NCI-H345 treated with DMSO at 0.1 percent for 48 hours (cell line): ENCODE measurements around the gene PPP1R3G.

Experiments used
- DNase-seq: peaks from one replicate; lab custom pipeline; 2025; ENCODE audit not compliant: unreplicated experiment; lab: John Stamatoyannopoulos, UW

Gene PPP1R3G

DNA sequence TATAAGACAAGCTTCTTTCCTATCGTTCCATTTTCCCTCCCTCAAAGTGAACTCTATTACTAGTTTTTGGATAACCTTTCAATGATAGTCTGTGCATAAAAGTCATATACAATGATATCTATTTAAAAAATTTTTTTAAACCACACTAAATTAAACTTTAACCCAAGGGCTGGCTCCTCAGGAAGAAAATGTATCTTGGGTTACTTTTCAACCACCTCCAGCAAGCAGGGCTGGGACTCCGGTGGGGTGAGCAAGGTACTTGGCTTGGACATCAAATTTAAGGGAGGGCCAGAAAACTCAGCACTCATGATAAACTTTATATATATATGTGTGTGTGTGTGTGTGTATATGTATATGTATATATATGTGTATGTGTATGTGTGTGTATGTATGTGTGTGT is 13.9 kb upstream of the PPP1R3G start:
- no peak for DNase-seq

DNA sequence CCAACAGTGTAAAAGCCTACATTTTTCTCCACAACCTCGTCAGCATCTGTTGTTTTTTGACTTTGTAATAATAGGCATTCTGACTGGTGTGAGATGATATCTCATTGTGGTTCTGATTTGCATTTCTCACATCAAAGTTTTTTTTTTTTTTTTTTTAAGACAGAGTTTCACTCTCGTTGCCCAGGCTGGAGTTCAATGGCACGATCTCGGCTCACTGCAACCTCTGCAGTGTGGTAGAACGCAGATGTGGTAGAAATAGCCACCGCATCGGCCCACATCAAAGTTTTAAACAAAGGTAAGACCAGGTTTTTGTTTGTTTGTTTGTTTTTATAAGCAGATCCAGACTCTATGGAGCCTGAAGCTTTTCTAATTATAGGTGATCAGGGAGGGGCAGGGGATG is 12.7 kb upstream of the PPP1R3G start:
- DNase-seq: no peak

DNA sequence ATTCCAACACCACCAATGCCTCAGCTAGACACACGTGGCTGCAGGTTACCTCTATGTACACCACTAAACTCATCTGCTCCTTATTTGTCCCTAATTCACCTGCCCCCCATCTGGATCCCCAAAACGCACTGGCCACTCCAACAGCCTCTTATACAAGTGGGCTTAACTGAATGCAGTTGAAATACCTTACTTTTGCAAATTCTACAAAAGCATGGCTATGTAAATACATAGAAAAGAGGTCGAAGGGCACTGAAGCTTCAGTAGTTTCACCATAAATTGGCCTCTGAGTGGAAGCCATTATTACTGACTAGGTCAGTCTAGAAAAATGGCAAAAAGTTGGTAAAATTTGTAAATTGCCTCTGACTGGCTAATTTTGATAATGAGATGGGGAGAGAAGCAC is 11.1 kb upstream of the PPP1R3G start:
- no peak for DNase-seq

DNA sequence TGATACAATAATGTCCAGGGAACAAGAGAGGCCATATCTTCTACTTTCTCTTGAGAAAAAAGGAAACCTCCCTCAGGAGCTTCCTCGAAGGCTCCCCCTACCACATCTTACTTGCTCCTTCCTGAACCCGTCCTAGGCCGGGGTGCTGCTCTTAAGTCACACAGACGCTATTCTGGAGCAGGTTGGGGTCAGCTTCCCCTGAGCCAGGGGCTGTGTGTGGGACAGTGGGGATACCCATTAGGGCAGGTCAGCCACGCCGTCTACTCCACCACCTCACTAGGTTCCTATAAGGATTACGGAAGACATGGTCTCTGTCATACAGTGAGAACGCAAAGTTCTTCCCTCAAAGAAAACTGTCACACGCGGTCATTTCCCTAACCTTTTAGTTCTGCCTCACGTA is 8.2 kb upstream of the PPP1R3G start:
- DNase-seq: no peak

DNA sequence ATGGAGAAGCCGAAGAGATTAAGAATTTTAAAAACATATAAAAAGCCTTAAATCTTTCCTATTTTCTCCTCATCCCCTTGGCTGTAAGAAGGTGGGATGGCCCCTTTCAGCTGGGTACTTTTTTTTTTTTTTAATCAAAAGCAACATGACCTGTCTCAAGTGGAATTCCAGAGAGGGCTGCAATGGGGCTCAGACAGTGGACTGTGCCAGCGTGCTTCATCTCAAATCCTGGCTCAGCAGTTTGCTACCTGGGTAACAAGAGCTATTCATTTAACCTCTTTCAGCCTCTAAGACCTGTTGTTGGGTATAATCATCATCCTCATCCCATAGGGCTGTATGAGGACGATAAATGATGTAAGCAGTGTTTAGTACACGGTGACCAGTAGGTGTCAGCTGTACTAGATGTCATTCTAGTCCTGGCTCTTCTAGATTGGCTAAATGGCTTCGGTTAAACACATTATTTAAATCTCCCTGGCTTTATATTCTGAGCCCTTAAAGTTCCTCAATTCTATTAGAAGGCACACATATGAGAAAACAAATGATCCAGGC is 6.9 kb upstream of the PPP1R3G start:
- no peak for DNase-seq

DNA sequence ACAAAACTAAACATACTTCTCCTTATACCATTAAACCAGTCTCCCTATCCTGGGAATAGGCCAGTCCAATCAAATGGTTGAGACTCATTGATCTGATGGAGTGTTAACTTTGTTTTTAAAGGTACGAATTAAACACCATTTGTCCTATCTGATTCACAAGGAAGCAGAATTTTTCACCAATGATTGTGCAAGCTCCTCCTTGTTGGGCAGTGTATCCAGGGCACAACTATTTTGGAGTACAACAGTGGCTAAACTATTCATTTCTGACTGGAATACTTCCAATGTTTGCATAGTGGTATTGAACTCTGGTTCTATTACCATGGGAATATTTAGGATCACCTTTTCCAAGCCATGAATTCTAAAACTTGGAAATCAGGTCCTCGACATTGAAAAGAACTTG is 5.4 kb upstream of the PPP1R3G start:
- DNase-seq: no peak

DNA sequence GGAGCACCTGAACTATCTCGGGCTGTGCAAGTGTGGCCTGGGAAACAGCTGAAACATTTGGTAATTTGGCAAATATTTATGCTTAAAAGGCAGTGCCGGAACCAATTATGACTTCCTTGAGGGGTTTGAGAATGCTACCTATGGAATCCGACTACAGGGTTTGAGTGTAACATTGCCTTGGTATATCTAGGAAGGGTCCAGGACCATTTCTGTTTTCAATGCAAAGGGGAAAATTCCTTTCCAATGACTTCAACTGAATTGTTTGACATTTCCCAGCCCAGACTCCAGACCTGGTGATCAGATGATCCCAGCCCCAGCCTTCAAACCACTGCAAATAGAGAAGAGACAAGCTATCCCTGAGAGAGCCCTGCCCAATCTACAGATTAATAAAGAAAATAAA is 4.6 kb upstream of the PPP1R3G start:
- no peak for DNase-seq

DNA sequence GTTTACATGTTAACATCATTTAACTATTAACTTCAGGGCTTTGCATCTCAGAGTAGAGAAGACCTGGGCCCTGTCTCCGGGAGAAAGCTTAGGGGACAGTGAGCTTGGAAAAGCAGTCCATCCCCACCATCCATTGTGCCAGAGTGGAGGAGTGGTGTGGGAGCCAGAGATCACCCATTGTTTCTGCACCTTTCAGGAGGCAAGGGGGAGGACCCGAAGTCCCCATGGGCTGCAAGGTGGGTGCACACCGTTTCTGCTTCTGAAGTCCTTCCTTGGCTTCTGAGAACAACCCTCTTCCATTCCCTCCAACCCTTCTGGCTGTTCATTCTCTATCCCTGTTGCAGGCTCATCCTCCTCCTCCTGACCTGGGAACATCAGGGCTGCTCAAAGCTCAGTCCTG is 4.0 kb upstream of the PPP1R3G start:
- DNase-seq: no peak

DNA sequence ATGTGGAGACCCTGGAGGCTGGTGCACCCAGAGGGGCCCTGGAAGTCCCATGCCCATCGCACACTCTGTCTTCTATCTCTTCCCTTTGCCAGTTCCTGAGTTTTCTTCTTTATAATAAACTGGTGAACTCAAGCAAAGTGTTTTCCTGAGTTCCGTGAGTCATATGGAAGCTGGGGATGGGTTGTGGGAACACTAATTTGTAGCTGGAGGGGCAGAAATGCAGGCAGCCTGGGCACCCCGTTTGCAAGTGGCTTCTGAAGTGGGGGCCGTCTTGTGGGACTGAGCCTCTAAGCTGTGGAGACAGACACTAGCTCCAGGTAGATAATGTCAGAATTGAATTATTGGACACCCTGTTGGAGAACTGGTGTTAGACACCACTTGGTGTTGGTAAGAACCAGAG is 3.2 kb upstream of the PPP1R3G start:
- DNase-seq: no peak

DNA sequence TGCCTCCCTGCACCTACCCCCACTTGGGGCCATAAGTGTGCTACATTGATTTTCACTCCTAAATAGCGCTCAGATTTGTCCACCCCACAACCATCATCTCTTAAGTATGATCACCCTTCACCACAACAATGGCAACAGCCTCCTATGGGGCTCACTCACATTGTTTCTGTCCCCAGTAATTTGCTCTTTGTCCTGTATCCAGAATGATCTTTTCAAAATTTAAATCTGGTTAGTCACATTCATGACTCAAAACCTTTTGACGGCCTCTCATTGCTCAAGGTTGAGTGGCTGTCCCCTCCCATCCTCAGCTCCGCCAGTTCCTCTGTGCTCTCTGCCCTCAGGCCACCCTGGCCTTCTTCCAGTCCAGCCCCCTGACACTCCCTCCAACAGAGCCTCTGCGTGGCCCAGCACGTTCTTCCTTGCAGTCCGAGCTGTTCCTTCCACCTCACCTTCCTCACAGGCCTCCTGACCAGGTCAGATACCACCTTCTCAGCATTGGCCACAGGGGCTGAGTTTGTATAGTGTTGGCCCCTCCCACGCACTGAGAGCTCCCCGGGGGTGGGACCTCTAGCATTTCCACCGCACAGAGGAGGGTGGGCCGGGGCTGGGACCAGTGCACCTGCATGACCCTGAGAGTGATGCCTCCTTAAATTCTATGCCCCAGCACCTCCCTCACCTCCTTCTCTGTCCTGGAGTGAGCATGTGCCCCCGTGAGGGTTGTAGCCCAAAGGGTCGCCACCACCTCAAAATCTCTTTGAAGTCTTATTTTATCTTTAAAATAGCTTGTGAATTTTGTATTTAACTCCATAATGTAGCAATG is 2.4 kb upstream of the PPP1R3G start:
- DNase-seq: no peak

DNA sequence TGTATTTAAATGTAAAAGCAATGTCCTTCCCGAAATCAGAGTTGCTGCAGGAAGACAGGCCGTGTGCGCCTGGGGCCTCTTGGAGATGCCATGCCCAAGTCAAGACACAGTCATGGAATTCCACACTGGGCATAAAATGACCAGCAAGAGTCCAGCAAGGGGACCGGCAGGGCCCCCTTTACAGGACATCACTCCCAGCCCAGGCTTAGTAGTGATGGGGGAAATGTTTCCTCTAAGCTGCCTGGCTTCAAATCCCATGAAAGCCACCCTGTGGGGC is 1.9 kb upstream of the PPP1R3G start:
- no peak for DNase-seq

DNA sequence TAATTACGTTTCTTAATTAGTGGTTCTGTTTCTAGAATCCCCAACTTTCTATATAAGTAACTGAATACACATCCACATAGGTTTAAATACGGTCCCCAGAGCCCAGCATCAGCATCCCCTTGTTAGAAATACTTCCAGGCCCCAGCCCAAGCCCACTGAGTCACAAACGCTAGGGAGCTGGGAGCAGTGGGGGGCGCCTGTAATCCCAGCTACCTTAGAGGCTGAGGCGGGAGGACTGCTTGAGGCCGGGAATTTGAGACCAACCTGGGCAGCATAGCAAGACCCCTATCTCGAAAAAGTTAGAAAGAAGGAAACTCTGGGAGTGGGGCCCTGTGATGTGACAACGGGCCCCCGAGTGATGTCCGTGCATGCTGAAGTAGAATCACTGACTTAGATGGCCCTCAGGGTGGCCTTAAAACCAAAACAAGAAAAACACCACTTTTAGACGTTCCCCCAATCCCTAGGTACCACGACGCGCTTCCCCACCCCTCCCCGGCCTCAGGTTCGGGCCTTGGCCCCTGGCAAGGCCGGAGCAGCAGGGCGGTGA is 1.3 kb upstream of the PPP1R3G start:
- no peak for DNase-seq

DNA sequence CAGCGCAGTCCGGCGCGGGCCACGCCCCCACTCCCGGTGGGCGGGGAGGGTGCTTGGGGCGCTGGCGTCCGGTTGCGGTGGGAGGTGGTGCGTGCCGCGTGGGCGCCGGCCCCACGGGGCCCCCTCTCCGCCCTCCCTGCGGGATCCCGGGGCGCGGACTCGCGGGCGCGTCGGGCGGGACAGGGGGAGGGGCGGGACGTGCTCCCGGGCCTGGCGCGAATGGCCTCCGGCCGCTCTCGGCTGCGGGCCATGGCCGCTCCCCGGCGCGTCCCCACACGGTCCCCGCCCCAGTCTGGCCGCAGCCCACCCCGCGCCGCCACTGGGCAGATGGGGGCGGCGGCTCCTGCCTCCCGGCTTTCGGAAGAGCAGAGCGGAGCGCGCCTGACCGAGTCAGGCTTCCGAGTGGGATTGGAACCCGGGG is 771 bp upstream of the PPP1R3G start:
- no peak for DNase-seq

DNA sequence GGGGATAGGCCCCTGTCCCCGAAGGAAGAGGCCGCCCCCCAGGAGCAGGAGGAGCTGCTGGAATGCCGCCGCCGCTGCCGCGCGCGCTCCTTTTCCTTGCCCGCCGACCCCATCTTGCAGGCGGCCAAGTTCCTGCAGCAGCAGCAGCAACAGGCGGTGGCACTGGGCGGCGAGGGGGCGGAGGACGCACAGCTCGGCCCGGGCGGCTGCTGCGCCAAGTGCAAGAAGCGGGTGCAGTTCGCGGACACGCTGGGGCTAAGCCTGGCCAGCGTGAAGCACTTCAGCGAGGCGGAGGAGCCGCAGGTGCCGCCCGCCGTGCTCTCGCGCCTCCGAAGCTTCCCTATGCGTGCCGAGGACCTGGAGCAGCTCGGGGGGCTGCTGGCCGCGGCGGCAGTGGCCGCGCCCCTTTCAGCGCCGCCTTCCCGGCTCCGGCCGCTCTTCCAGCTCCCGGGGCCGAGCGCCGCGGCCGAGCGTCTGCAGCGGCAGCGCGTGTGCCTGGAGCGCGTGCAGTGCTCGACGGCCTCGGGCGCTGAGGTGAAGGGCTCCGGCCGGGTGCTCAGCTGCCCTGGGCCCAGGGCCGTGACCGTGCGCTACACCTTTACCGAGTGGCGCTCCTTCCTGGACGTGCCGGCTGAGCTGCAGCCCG is 630 bp downstream of the PPP1R3G start:
- DNase-seq: no peak

DNA sequence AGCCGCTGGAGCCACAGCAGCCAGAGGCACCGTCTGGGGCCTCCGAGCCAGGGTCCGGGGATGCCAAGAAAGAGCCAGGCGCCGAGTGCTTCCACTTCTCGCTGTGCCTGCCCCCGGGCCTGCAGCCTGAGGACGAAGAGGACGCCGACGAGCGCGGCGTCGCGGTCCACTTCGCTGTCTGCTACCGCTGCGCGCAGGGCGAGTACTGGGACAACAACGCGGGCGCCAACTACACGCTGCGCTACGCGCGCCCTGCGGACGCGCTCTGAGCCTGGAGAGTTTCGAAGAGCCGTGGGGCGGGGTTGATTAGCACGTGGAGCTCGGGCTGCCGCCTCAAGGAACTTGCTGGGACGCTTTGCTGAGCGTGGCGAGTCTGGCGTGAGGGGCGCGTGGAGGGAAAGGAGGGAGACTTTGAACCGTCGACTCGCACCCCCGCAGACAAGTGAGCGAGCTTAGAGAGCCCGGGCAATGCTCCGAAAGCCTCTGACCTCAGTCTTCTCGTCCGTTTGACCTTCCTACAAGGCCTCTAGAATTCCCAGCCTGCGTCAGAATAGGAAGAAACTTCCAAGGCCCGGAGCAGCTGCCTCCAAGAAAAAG is 1.3 kb downstream of the PPP1R3G start:
- DNase-seq: no peak

DNA sequence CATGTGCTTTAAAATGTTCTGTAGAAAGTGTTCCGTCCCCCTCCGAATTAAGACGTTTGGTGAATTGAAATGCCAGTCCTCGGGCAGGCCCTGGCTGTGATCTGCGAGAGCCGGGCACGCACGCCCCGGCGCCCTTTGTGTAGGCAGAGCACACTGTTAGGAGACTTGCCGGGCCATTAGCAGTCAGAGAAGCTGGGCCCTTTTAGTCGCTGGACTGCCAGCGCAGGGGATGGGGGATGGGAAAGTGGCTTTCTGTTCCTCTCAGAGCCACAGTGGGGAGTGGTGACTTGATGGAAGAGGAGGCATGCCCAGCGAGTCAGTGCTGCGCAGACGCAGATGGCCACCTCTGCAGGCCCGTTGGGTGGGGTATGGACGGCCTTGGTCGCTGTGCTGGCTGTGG is 2.2 kb downstream of the PPP1R3G start:
- no peak for DNase-seq

DNA sequence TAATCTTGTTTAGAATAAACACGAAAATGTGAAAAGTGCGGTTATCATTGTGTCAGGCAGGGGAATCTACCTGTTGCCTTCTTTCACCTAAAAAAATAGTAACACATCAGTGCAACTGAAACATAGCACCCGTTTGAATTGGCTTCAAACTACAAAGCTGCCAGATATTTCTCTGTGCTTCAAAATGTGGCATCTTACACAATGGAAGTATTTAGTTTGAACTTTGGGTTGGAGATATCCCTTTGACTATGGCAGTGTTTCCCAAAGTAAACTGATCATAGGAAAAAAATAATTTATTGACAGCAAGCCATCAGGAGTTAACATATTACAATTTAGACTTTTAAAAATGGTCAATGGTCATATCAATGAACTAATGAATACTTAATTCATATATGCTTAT is 3.6 kb downstream of the PPP1R3G start:
- no peak for DNase-seq

DNA sequence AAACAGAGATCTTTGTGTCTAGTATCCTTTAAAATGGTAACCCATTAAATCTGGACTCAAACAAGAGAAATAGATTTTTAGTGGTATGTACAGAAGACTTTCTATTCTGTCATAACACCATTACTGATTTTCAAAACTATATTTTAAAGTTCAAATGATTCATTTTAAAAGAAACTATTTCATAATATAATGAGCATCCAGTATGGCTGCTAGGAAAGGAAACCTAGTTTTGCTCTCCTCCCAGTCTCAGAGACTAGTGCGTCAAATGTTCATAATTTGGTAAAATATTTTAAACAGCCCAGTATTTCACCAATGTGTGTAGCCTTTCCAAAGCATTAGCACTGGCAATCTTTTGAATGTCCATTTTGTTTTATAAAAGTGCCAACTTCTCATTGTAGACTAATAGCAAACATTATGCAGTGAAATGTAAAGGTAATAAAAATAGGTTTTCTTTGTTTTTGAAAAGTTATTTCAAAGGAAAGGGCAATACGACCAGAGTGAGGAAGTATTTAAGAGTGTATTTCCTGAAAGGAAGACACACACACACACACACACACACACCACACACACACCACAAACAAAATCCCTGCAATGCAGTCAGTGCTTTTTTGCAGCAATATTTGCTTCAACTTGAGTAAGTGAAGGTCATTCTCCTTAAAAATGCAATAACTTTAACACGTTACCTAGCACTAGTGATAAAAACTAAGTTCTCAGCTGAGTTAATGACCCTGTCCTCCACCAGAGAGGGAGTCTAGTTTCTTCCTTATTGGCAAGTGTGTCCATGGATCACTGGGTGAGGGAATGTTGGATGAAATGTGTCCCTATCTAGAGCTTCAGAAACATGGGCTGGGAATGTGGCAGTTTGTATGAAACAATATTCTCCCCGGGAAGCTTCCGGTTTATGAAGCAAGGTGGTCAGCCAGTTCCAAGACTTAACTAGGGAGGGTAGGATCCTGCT is 4.6 kb downstream of the PPP1R3G start:
- no peak for DNase-seq

DNA sequence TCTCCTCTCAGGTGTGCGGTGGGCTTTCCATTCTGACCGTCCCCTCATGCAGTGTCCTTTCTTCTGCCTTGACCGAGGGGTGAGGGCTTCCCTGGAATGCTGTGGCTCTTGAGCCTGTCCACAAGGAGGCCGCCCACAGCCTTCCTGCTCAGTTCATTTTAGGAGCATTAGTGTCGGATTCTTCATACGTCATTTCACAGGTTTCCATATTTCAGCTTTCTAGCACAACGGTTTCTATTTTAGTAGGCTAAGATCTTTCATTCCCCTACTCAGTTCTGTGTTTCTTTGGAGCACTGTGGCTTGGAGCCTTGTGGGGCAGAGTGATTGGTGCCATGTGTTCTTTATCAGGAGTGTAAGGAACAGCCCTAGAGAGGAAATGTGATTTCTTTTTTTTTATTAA is 5.5 kb downstream of the PPP1R3G start:
- no peak for DNase-seq

DNA sequence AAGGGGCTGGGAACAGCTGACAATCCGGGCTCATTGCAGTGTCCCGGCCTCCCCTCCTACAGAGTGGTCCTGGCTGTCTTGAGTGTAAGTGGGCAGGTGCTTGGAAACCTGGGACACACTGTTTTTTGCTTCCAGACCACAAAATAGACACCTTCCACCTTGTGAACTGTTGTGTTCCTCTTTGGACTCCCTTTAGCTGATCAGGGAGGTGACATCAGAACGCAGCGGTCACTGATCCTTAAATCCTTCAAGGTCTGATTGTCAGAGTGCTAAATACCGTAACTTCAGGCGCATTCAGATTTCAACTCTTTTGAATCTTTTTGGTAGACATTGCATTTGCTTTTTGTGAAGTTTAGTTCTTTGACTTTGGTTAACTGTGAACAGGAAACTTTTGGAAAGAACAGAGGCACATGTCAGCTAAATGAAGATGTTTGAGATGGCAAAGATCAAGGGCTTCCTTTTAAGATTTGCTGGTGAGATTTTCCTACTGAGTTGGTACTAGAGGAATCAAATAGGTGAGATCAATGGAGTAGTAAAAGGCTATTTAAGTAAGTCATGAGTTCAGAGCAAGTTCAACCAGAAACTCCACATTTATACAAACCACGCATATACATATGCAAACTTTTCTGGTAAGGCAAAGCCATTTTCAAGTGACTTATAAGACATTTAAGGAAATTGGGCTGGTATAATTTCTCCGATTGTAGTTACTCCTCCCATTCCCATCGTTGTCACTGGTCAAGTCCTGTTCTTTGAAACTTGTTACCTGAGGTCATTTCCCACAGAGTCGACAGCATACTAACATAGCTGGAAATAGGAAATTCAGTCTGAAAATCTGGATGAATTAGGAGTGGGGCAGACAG is 6.3 kb downstream of the PPP1R3G start:
- DNase-seq: no peak
